PC-9 (cell line): ENCODE data around the gene TMEM63B. TPM values are rescaled to one million over a fixed set of nuclear protein-coding genes. Genes with fewer than 3 reads are reported as not detected.

Experiments
- BruUV-seq: library from RNA; stranded (reverse); fragments of 400-500 nt; replicated peaks from 2 replicates; lab custom pipeline; 2021; lab: Mats Ljungman, UMichigan
- CTCF ChIA-PET: fragments of 300-600 bp; sonication (Branson Sonifier 250); formaldehyde crosslinking; loops from one replicate; lab custom pipeline; 2022; ENCODE audit warnings: antibody characterized with exemption; lab: Charles Lee
- POLR2A ChIA-PET: fragments of 300-600 bp; sonication (Branson Sonifier 250); formaldehyde crosslinking; loops from one replicate; lab custom pipeline; 2022; ENCODE audit warnings: antibody characterized with exemption; ENCODE audit not compliant: unreplicated experiment; lab: Charles Lee
- DNase-seq, 2 experiments: peaks; one replicate each; pipeline versions ENCODE4 v3.0.0 to v3.0.0-alpha.2; 2015 to 2022; ENCODE audit warnings: mixed read lengths in 1 of 2
- H2AFZ ChIP-seq: fragments of 200-600 bp; sonication (generic); 2 replicates; pipeline ENCODE4 v1.8.1; 2017; ENCODE audit warnings: antibody characterized with exemption
- H3F3A ChIP-seq: fragments of 200-600 bp; sonication (generic); 2 replicates; pipeline ENCODE4 v1.8.1; 2017; ENCODE audit warnings: antibody characterized with exemption, mild to moderate bottlenecking, low read depth; ENCODE audit not compliant: insufficient read depth
- H3K27ac ChIP-seq: fragments of 200-600 bp; sonication (generic); 2 replicates; pipeline ENCODE4 v1.6.1; 2016; ENCODE audit warnings: mixed run types
- H3K27me3 ChIP-seq: fragments of 200-600 bp; sonication (generic); 2 replicates; pipeline ENCODE4 v1.6.1; 2016; ENCODE audit warnings: low read depth, mixed run types; ENCODE audit not compliant: insufficient read depth
- H3K36me3 ChIP-seq: fragments of 200-600 bp; sonication (generic); 2 replicates; pipeline ENCODE4 v1.6.1; 2016; ENCODE audit warnings: low read depth, mixed run types
- H3K4me1 ChIP-seq: fragments of 200-600 bp; sonication (generic); replicated peaks from 2 replicates; pipeline ENCODE4 v1.6.1; 2016; ENCODE audit warnings: mixed run types; ENCODE audit not compliant: insufficient read depth
- H3K4me2 ChIP-seq: fragments of 200-600 bp; sonication (generic); 2 replicates; pipeline ENCODE4 v1.6.1; 2017; ENCODE audit warnings: mixed run types
- H3K4me3 ChIP-seq: fragments of 200-600 bp; sonication (generic); 2 replicates; pipeline ENCODE4 v1.6.1; 2016; ENCODE audit warnings: mixed run types
- H3K79me2 ChIP-seq: fragments of 200-600 bp; sonication (generic); 2 replicates; pipeline ENCODE4 v1.6.1; 2017; ENCODE audit warnings: low read depth, mixed run types
- H3K9me2 ChIP-seq: fragments of 200-600 bp; sonication (generic); 2 replicates; pipeline ENCODE4 v1.8.1; 2017; ENCODE audit warnings: mild to moderate bottlenecking; ENCODE audit not compliant: insufficient read depth
- H3K9me3 ChIP-seq: fragments of 200-600 bp; sonication (generic); 2 replicates; pipeline ENCODE4 v1.8.1; 2016; ENCODE audit warnings: low read depth; ENCODE audit not compliant: insufficient read depth
- H4K20me1 ChIP-seq: fragments of 200-600 bp; sonication (generic); 2 replicates; pipeline ENCODE4 v1.8.1; 2017; ENCODE audit not compliant: insufficient read depth
- CTCF ChIP-seq: fragments of 200-600 bp; sonication (generic); conservative IDR thresholded peaks from 2 replicates; pipeline ENCODE4 v1.6.1; 2017; ENCODE audit warnings: mixed run types, antibody characterized with exemption, mild to moderate bottlenecking, moderate library complexity
- EZH2 ChIP-seq: fragments of 200-600 bp; sonication (generic); IDR thresholded peaks from 2 replicates; pipeline ENCODE4 v1.8.0; 2017; ENCODE audit warnings: antibody characterized with exemption, low read depth
- intact Hi-C: fragments of 100-400 bp; cut with micrococcal nuclease; formaldehyde crosslinking; loops from one replicate; pipeline ENCODE4 v1.10.0; 2022; ENCODE audit not compliant: unreplicated experiment
- total RNA-seq: library from RNA; stranded (reverse); gene quantifications from 2 replicates; pipeline ENCODE4 v1.2.3, GENCODE V29; 2021

TMEM63B gene
- total RNA-seq, 1 experiment from 2014 or later: 38.5 TPM

DNA sequence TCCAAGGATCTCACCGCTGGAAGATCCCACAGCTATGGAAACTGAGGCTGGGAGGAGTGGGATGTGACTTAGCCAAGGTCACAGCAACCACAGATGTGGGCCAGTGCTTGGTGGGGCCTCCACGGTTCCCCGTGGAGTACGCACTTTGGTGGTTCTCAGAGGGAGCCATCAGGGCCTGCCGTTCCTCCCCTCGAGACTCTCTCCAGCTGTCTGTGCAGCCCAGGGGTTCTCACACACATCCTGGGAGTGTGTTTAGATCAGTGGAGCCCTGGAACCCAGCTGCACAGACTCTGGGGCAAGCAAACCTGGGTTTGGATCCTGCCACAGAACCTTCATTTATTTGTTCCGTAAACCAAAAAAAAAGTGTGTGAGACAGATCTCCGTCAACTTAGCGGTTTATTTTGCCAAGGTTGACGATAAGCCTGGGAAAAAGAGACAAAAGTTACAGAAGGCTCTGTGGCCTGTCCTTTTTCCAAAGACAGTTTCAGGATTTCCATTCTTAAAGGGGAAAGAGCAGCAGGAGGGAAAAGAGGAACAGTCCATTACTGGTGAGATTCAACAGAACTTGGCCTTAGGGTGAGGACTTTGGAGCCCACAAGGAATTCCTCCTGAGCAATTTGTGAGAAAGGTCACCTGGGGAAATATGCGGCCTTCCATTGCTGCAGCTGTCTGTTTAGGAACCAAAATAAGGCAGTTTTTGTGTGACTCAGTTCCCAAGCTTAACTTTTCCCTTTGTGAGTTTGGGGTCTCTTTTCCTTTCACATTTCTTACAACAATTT lies 75.8 kb downstream of the TMEM63B start:
- CTCF ChIA-PET: interaction anchor here (0.6 kb wide), 1 partner anchor 50 kb away, joined by 4 read pairs; no protein-coding TSS in a partner anchor
- Histone ChIP-seq H3K9me3 (no peaks in the 10 kb centered on the region), H3K79me2 (no peaks in the 10 kb centered on the region), H3K27me3 (no peaks in the 10 kb centered on the region), H3K36me3 (no peaks in the 10 kb centered on the region), H3K4me1 (peaks cover 31% of the 10 kb centered on the region), H4K20me1 (no peaks in the 10 kb centered on the region), H3F3A (peaks cover 22% of the 10 kb centered on the region), H3K4me2 (peak overlapping the region; percentile 51), H2AFZ (no peak overlapping the region), H3K9me2 (no peaks in the 10 kb centered on the region), H3K27ac (peak overlapping the region; percentile 14; the same call in 1 of the 2 replicates), H3K4me3 (no peak overlapping the region)
- intact Hi-C loops: no loop called here
- DNase-seq: peak in 1 of 2 experiments; percentile 59
- POLR2A ChIA-PET: no interaction called here
- BruUV-seq: no TSS peak
- TF ChIP-seq CTCF: no peak
- TF ChIP-seq EZH2: no peak

DNA sequence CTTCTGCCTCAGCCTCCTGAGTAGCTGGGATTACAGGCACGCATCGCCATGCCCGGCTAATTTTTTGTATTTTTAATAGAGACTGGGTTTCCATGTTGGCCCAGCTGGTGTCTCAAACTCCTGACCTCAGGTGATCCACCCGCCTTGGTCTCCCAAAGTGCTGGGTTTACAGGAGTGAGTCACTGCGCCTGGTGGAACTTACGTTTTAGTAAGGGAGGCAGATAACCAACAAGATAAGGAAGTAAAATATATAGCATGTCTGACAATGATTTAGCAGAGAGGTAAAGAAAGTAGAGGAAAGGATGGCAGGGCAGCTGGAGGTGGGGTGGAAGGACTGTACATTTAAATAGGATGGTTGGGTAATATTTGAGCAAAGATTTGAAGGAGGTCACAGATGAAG lies 76.6 kb downstream of the TMEM63B start:
- peak; percentile 35 to 86 for DNase-seq

More for the DNA sequence above, 76.6 kb downstream of the TMEM63B start:
- Histone ChIP-seq H3K27me3 (no peaks in the 10 kb centered on the region), H3K4me1 (peaks cover 31% of the 10 kb centered on the region), H3K9me3 (no peaks in the 10 kb centered on the region), H3K79me2 (no peaks in the 10 kb centered on the region), H3K9me2 (no peaks in the 10 kb centered on the region), H3F3A (peaks cover 22% of the 10 kb centered on the region), H2AFZ (no peak overlapping the region), H3K27ac (0 out of 2 replicates have a peak overlapping the region, but pooled peaks have one; percentile 10), H4K20me1 (no peaks in the 10 kb centered on the region), H3K4me2 (peak overlapping the region; percentile 51), H3K36me3 (no peaks in the 10 kb centered on the region), H3K4me3 (no peak overlapping the region)
- CTCF ChIA-PET: interaction anchor here (0.8 kb wide), 1 partner anchor 13 kb away, joined by 3 read pairs; no protein-coding TSS in a partner anchor
- intact Hi-C loops: no loop called here
- no TSS peak for BruUV-seq
- POLR2A ChIA-PET: interaction anchor here (0.7 kb wide), 1 partner anchor 258 kb away, joined by 6 read pairs; no protein-coding TSS in a partner anchor
- TF ChIP-seq CTCF: no peak
- no peak for TF ChIP-seq EZH2

Other genes starting within 250 kb of the TMEM63B start
- 96.3 and 97.9 TPM in 2 replicates for gene MRPL14, start 102 bp upstream of the TMEM63B start, total RNA-seq
- gene CAPN11, start 31.3 kb downstream of the TMEM63B start, total RNA-seq: not detected in 2 replicates
- gene MYMX, start 89.4 kb downstream of the TMEM63B start, total RNA-seq: not detected in 2 replicates
- gene SLC29A1, start 96.0 kb downstream of the TMEM63B start, total RNA-seq: 45.3 and 46.9 TPM in 2 replicates
- 895 and 1,136 TPM in 2 replicates for gene HSP90AB1, start 119.5 kb downstream of the TMEM63B start, total RNA-seq
- 57.6 and 59.7 TPM in 2 replicates for gene SLC35B2, start 130.0 kb downstream of the TMEM63B start, total RNA-seq
- 7.6 and 10.2 TPM in 2 replicates for gene NFKBIE, start 138.0 kb downstream of the TMEM63B start, total RNA-seq
- gene TMEM151B, start 142.9 kb downstream of the TMEM63B start, total RNA-seq: not detected in 2 replicates
- gene AARS2, start 185.8 kb downstream of the TMEM63B start, total RNA-seq: 11.6 and 12.5 TPM in 2 replicates
- gene SPATS1, start 215.1 kb downstream of the TMEM63B start, total RNA-seq: not detected in 2 replicates